Endothelial cell (in vitro differentiated cells): ENCODE data around the gene FXYD7. TPM values are rescaled to one million over a fixed set of nuclear protein-coding genes. Genes with fewer than 3 reads are reported as not detected.
"Not testable (repeated sequence)": the region's sequence is repeated elsewhere in the genome, so short reads cannot be mapped to it uniquely, and the experiment has no call there.

ENCODE experiments used
- DNase-seq: peaks from one replicate; pipeline ENCODE4 v3.0.0; 2021; ENCODE audit warnings: low spot score
- H3K27ac Mint-ChIP-seq: one replicate; pipeline ENCODE4 v1.8.0; 2021; ENCODE audit warnings: mixed read lengths, inconsistent platforms; ENCODE audit not compliant: unreplicated experiment
- H3K27me3 Mint-ChIP-seq: one replicate; pipeline ENCODE4 v1.8.0; 2021; ENCODE audit warnings: mild to moderate bottlenecking, moderate library complexity, mixed read lengths, inconsistent platforms; ENCODE audit not compliant: unreplicated experiment
- H3K36me3 Mint-ChIP-seq: one replicate; pipeline ENCODE4 v1.8.0; 2021; ENCODE audit warnings: mild to moderate bottlenecking, low read depth, mixed read lengths, inconsistent platforms; ENCODE audit not compliant: unreplicated experiment
- H3K4me1 Mint-ChIP-seq: one replicate; pipeline ENCODE4 v1.8.0; 2021; ENCODE audit warnings: mild to moderate bottlenecking, mixed read lengths, inconsistent platforms; ENCODE audit not compliant: unreplicated experiment
- H3K4me3 Mint-ChIP-seq: one replicate; pipeline ENCODE4 v1.8.0; 2021; ENCODE audit warnings: mild to moderate bottlenecking, mixed read lengths, inconsistent platforms; ENCODE audit not compliant: unreplicated experiment
- H3K9me3 Mint-ChIP-seq: one replicate; pipeline ENCODE4 v1.8.0; 2021; ENCODE audit warnings: mixed read lengths, inconsistent platforms; ENCODE audit not compliant: unreplicated experiment
- CTCF ChIP-seq: fragments of 200-600 bp; sonication (generic); IDR thresholded peaks from one replicate; pipeline ENCODE4 v1.5.0; 2021; ENCODE audit warnings: antibody characterized with exemption; ENCODE audit not compliant: unreplicated experiment
- total RNA-seq: library from RNA; stranded (reverse); fragmentation: NEBNext Ultra II Directional; extraction: Animal tissue kit (Norgen Biotek cat#: 25700); gene quantifications from one replicate; pipeline ENCODE4 v1.2.1, GENCODE V29; 2021; ENCODE audit not compliant: unreplicated experiment

FXYD7 gene
- total RNA-seq, 1 donor from 2014 or later, result 0.67 TPM

GRCh38 chr19:35184884-35185283 lies 41.8 kb downstream of the FXYD7 start:
- no peak overlapping the region for H3K4me3 Mint-ChIP-seq
- no peak overlapping the region for H3K27ac Mint-ChIP-seq
- H3K9me3 Mint-ChIP-seq, result peaks cover 4% of the 10 kb centered on the region
- H3K4me1 Mint-ChIP-seq, result no peaks in the 10 kb centered on the region
- no peaks in the 10 kb centered on the region for H3K27me3 Mint-ChIP-seq
- DNase-seq, result no peak
- no peak for TF ChIP-seq CTCF
- H3K36me3 Mint-ChIP-seq, result no peaks in the 10 kb centered on the region

- TF ChIP-seq CTCF, result no peak
These were observed 51.2 kb downstream of the FXYD7 start for GRCh38 chr19:35194012-35194984.

DNA sequence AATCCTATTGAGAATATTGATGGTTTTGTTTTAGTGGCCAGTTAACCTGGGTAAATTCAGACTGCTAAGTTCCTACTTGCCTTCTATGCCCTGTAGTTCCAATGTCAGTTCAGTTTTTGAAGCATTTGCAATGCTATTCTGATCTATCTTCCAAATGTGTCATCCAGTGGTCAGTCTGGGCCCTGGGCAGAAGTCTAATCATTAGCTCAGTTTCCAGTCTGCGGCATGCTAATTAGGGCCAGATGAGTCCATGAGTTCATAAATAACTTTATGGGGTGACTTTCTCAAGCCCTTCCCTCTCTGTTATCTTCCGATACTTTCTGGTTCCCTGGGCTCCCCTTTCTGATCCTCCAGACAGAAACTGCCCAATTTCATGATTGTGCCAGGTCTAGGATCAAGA lies 52.8 kb downstream of the FXYD7 start:
- H3K27me3 Mint-ChIP-seq, result peaks cover 5% of the 10 kb centered on the region
- H3K36me3 Mint-ChIP-seq, result no peaks in the 10 kb centered on the region
- no peak for DNase-seq
- H3K27ac Mint-ChIP-seq, result no peak overlapping the region
- H3K9me3 Mint-ChIP-seq, result no peaks in the 10 kb centered on the region
- no peak for TF ChIP-seq CTCF
- peaks cover 7% of the 10 kb centered on the region for H3K4me1 Mint-ChIP-seq
- H3K4me3 Mint-ChIP-seq, result no peak overlapping the region

More at GRCh38 chr19:35194012-35194984, 51.2 kb downstream of the FXYD7 start:
- DNase-seq, result no peak
- Mint-ChIP-seq H3K27ac (no peak overlapping the region), H3K4me3 (no peak overlapping the region), H3K27me3 (peaks cover 5% of the 10 kb centered on the region), H3K36me3 (no peaks in the 10 kb centered on the region), H3K4me1 (peaks cover 7% of the 10 kb centered on the region), H3K9me3 (no peaks in the 10 kb centered on the region)

DNA sequence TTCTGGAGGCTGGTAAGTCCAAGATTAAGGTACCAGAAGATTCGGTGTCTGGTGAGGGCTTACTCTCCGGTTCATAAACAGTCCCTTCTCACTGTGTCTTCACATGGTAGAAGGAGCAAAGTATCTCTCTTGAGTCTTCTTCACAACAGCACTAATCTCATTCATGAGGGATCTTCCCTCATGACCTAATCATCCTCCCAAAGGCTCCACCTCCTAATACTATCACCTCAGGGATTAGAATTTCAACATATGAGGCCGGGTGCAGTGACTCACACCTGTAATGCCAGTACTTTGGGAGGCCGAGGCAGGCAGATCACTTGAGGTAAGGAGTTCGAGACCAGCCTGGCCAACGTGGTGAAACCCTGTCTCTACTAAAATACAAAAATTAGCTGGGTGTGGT lies 53.8 kb downstream of the FXYD7 start:
- H3K9me3 Mint-ChIP-seq, H3K4me3 Mint-ChIP-seq, H3K4me1 Mint-ChIP-seq, H3K27me3 Mint-ChIP-seq, H3K27ac Mint-ChIP-seq, H3K36me3 Mint-ChIP-seq, DNase-seq: not testable (repeated sequence)

- Mint-ChIP-seq H3K27ac (no peak overlapping the region), H3K27me3 (peaks cover 5% of the 10 kb centered on the region), H3K36me3 (no peaks in the 10 kb centered on the region), H3K4me1 (no peaks in the 10 kb centered on the region), H3K9me3 (no peaks in the 10 kb centered on the region), H3K4me3 (no peak overlapping the region)
- no peak for TF ChIP-seq CTCF
- DNase-seq, result no peak
These were observed 56.4 kb downstream of the FXYD7 start for GRCh38 chr19:35199481-35199880.
